H1 (cell line): ENCODE data around the gene MFSD2A. TPM values are rescaled to one million over a fixed set of nuclear protein-coding genes. Genes with fewer than 3 reads are reported as not detected.

Experiments
- ATF2 ChIP-seq: IDR thresholded peaks from 2 replicates; pipeline ENCODE4 v1.6.1; 2012; ENCODE audit warnings: low read length, inconsistent platforms
- GABPA ChIP-seq: IDR thresholded peaks from 2 replicates; pipeline ENCODE4 v1.6.1; 2011; ENCODE audit warnings: mild to moderate bottlenecking, low read length, moderate library complexity, borderline replicate concordance; ENCODE audit not compliant: insufficient read depth
- JUND ChIP-seq: IDR thresholded peaks from 2 replicates; pipeline ENCODE4 v1.6.1; 2011; ENCODE audit warnings: mild to moderate bottlenecking, improper control_type of control experiment, low read length
- SAP30 ChIP-seq: fragments of 300-600 bp; sonication (generic); IDR thresholded peaks from 2 replicates; pipeline ENCODE4 v1.7.1; 2012; ENCODE audit warnings: low read length, moderate library complexity, mild to moderate bottlenecking, inconsistent platforms; ENCODE audit not compliant: insufficient read depth, insufficient replicate concordance
- polyA plus RNA-seq, 7 experiments: library from polyadenylated mRNA; depleted of rRNA in 3 of 7; stranded (reverse) in 5 of 7; unstranded in 2 of 7; fragments of >200 nt in 5 of 7; fragments of 200-250 nt in 2 of 7; gene quantifications; 1 replicate in 5 of 7; 2 replicates in 1 of 7; 4 replicates in 1 of 7; pipeline versions ENCODE4 v1.2.1 to v1.2.3, GENCODE V29; 2011 to 2013; ENCODE audit warnings: missing spikeins in 2 of 7, mixed read lengths in 2 of 7
- total RNA-seq: library from RNA; stranded (reverse); fragmentation: NEBNext Ultra II Directional; extraction: Animal tissue kit (Norgen Biotek cat#: 25700); gene quantifications from 2 replicates; pipeline ENCODE4 v1.2.1, GENCODE V29; 2021

Gene MFSD2A
- total and polyA plus RNA-seq, 2 of the 8 experiments (the other 6 are each of a cell fraction or from before 2014, with no cell fraction given): 18.3 to 25.9 TPM

GRCh38 chr1:39925721-39926342, 29.1 kb upstream of the MFSD2A start (continued):
- no peak for TF ChIP-seq ATF2
- no peak for TF ChIP-seq SAP30
- no peak for TF ChIP-seq GABPA
- no peak for TF ChIP-seq JUND
